ENCODE measurements around the gene PLXND1.
"Not testable (repeated sequence)": the region's sequence is repeated elsewhere in the genome, so short reads cannot be mapped to it uniquely, and the experiment has no call there.

Gene PLXND1

GRCh38 chr3:129560911-129561594 is 45.4 kb downstream of the PLXND1 start:
- no peak for DNase-seq

GRCh38 chr3:129560269-129560787 is 46.1 kb downstream of the PLXND1 start:
- DNase-seq = no peak

GRCh38 chr3:129559565-129560079 is 46.9 kb downstream of the PLXND1 start:
- DNase-seq = no peak

- DNase-seq = no peak
Observed at GRCh38 chr3:129558772-129559564, 47.5 kb downstream of the PLXND1 start.

- DNase-seq = no peak
Observed at GRCh38 chr3:129558081-129558771, 48.2 kb downstream of the PLXND1 start.

GRCh38 chr3:129557548-129557894 is 49.0 kb downstream of the PLXND1 start:
- no peak for DNase-seq

GRCh38 chr3:129556890-129557547 is 49.5 kb downstream of the PLXND1 start:
- DNase-seq = no peak

GRCh38 chr3:129556358-129556695 is 50.1 kb downstream of the PLXND1 start:
- no peak for DNase-seq

GRCh38 chr3:129555616-129556357 is 50.7 kb downstream of the PLXND1 start:
- DNase-seq = no peak

- no peak for DNase-seq
Observed at GRCh38 chr3:129555153-129555550, 51.3 kb downstream of the PLXND1 start.

- no peak for DNase-seq
Observed at GRCh38 chr3:129554356-129555152, 51.9 kb downstream of the PLXND1 start.

- no peak for DNase-seq
Observed at GRCh38 chr3:129553719-129554118, 52.8 kb downstream of the PLXND1 start.

- no peak for DNase-seq
Observed at GRCh38 chr3:129553171-129553570, 53.3 kb downstream of the PLXND1 start.

GRCh38 chr3:129552287-129553050 is 54.0 kb downstream of the PLXND1 start:
- DNase-seq = no peak

- DNase-seq = no peak
Observed at GRCh38 chr3:129549805-129550204, 56.7 kb downstream of the PLXND1 start.

- no peak for DNase-seq
Observed at GRCh38 chr3:129549006-129549800, 57.3 kb downstream of the PLXND1 start.

- DNase-seq = no peak
Observed at GRCh38 chr3:129548104-129548965, 58.1 kb downstream of the PLXND1 start.

- no peak for DNase-seq
Observed at GRCh38 chr3:129547241-129547640, 59.2 kb downstream of the PLXND1 start.

GRCh38 chr3:129545951-129546350 is 60.5 kb downstream of the PLXND1 start:
- DNase-seq = not testable (repeated sequence)

All from NCI-H1930 (cell line).